HG02678 (cell line): ENCODE results near the gene PRICKLE1.
A peak's percentile ranks its signal among the peaks of the same experiment; 100 is the strongest.

Experiments used
- ATAC-seq: cut with Tn5 transposase; IDR thresholded peaks from one replicate; pipeline ENCODE4 v1.9.1; 2021; ENCODE audit warnings: mild to moderate bottlenecking, moderate library complexity; ENCODE audit not compliant: unreplicated experiment

Gene PRICKLE1

DNA sequence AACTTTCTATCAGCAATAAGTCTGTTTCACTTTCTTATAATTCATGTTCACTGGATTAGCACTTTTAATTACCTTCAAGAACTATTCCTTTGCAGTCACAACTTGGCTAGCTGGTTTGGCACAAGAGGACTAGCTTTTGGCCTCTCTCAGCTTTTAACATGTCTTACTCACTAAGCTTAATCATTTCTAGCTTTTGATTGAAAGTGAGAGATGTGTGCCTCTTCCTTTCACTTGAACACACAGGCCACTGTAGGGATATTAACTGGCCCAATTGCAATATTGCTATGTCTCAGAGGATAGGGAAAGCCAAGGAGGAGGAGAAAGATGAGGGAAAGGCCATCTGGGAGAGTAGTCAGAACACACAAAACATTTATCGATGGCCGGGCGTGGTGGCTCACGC lies 92.7 kb downstream of the PRICKLE1 start:
- no peak for ATAC-seq

DNA sequence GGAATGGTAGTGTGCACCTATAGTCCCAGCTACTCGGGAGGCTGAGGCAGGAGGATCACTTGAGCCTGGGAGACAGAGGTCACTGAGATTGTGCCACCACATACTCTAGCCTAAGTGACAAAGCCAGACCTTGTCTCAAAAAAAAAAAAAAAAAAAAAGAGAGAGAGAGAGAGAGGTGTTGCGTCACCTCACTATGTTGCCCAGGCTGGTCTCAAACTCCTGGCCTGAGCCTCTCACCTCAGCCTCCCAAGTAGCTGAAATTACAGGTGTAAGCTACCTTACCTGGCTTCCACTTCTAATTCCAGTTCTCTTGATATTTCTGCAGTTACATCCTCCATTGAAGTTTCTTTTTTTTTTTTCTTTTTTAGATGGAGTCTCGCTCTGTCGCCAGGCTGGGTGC lies 94.3 kb downstream of the PRICKLE1 start:
- no peak for ATAC-seq

DNA sequence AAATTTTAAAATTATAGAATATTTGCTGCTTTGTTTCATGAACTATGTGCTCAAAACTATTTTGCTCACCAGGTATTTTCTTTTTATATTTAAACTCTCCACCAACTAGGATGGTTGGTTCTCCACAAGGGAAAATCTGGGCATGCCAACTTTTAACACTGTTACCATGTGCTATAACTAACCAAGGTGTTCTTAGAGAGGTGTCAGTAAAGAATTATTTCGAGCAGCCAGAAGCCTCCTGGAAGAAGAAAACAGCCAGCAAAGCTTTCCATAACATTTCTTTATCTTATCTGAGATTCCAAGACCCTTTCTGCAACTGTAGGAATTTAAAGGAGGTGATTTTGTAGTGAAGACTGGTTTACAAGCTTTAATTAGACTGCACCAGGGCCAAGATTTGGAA lies 97.3 kb downstream of the PRICKLE1 start:
- no peak for ATAC-seq

DNA sequence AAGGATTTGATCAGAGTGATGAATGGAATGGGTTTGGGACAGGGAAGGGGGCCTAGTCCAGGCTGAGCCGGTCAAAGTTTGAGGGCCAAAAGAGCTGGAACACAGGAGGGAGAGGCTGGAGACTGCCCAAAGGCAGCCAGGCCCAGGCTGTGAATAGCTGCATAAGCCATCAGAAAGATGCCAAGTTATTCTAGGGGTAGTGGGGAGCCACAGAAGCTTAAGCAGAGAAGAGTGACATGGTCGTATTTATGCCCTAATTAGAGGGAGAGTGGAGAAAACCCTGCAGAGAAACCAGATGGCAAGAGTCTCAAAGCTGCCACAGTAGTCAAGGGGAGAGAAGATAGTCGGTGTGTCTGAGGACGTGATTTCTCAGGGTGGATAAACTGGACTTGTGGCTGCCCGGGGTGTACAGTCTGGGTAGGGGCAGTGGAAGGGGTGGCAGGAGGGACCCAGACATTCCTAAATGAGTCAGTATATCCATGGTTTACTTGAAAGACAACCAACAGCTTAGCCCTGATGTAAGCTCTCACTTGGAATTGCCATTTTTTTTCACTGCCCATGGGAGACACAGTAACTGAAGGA lies 99.2 kb downstream of the PRICKLE1 start:
- ATAC-seq = no peak

DNA sequence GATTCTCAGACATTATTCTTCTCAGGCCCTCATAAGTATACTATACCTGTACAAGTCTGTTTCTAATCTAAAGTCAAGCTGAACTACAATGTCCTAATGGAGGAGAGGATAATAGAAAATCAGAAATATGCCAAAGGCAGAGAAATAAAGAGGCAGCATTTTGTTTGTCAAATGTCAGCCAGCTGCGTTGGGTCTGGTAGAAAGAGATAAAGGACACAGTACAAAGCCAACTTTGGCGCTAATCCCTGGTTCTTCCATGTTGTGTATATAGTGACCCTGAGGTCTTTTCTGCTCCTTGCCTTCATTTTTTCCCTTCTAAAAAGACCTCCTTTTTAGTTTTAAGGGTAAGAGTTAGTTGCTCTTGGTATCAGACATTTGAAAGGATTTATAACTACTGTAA lies 103.1 kb downstream of the PRICKLE1 start:
- ATAC-seq = no peak

DNA sequence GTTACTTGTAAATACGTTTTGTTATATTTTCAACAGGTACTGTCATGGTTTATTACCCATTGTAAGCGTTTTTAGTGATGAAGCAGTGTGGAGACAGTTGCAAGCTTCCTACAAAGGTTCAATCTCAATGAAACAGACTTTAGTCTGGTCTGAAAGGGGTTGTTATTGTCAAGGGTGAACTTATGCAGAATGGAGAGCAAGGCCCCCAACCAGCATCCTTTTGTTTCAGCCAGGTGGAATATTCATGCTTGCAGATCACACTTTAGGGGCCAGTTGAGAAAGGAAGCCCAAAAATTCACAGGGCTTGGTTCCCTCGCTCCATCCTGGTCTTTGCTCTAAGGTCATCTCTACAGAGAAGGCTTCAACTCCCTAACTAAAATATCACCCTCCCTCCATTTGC lies 103.7 kb downstream of the PRICKLE1 start:
- no peak for ATAC-seq

DNA sequence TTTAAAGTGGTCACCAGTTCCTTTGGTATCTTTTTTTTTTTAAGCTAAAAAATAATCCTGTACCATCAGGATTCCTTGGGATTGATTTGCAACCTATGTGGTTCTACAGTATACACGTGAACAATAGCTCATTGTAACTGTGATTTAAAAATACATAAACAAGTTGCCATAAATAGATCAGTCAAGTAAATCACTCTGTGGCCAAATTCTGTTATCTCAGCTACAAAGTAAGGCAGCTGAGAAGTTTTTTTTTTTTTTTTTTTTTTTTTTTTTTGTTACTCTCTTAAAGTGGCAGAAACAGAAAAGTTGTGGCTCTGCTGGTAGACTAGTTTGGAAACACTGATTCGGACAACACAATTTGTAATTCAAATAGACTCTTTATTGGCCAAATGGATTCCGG lies 104.5 kb downstream of the PRICKLE1 start:
- ATAC-seq = no peak

DNA sequence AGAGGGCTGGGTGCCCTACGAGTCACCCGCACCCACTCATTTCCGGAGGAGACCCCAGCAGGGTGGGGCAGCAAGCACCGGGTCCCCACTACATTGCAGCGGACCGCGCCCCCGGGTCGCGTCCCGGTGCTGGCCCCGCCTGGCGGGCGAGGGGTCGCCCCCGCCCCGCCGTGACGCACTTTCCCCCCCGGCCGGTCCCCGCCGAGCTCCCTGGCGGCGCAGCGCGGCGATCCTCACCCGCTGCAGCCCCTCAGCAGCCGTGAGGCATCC lies 106.1 kb downstream of the PRICKLE1 start:
- ATAC-seq = peak; percentile 19

DNA sequence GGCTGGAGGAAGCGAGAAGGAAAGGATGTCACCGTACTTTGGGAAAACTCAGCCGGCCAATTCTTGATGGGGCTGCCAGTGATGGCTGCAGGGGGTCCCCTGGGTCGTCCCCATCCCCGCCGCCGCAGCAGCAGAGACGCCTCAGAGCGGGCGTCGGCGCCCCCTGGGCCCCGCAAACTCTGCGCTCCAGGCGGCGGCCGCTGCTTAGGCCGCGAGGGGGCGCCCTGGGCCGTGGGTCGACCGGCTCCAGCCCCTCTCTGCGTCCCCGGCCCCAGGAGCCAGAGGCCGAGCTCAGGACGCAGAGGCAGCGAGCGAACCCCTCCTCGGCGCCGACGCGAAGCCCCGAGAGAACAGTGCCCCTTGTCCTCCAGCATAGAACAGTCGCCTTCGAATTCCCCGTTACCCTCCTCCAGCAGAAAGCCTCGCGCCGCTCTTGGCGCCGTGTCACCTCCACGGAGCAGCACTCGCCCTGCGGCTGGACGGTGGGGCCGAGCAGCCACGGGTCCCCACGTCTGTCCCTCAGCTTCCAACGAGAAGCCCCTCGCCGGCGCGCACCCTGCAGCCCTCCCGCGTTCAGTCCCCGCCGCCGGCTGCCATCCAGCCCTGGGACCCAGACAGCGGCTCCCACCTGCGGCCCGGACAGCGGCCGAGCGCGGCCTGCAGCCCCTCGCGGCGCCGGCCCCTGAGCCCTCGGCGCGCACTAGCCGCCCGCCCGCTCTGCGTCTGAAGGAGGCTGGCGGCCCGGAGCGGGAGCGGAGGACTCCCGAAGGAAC lies 106.6 kb downstream of the PRICKLE1 start:
- peak; percentile 79 for ATAC-seq

DNA sequence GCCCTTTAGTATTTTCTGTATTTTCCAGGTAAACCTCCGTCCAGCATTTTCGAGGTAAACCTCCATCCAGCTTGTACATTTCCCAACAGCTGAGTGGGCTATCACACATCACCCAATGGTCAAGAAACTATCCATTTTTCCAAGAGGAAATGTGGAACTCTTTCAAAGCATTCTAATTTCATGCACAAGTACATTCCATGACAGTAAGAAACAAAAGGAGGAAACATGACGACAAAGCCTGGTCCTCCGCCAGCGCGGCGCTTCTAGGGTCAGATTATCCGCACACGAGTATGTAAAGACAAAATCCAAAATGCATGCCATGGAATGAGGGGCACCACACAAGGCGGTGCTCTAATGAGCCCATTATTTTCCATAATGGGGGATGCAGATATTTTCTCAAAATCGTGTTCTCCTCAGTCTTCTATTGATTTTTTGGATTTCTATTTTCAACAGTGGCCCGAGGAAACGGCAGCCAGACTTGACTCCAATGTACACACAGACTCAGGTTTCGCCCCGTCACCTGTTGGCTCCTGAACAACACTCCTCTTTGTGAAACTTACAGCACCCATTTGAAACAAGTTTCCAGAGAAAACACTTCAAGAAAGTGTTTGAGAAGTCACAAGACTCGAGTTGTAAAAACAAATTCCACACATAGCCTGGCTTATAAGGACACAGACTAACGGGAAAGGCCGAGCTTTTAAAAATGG lies 107.4 kb downstream of the PRICKLE1 start:
- ATAC-seq = no peak

DNA sequence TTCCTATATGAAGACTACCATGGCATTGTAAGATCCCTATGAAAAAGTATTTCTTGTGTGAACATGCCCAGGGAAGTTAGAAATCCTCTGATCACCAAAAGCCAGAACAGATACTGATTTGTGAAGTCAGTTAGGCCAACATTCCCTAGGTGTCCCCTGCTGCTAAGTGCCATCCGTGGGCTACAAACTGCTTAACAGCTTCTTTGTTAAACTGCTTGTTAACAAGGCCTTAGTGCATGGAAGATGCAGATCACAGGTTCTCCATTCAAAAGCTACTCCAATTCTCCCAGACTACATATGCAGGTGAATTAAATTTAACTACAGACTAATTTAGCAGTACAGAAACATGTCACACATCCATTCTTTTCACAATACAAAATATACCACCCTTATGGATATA lies 108.2 kb downstream of the PRICKLE1 start:
- ATAC-seq = no peak

DNA sequence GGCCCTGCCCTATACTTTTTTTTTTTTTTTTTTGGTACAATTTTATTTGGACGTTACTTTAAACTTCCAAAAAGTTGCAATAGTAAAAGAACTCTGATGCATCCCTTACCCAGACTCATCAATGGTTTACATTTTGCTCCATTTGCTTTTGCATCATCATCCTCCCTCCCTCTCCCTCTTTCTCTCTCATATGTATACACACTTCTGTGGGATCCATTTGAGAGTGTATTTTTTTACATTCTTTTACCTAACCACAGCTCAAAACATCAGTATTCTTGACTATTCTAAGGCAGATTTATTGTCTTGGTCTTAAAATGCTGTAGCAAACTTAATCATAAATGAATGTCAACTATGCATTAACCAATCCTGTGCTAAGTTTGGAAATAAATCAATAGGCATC lies 111.6 kb downstream of the PRICKLE1 start:
- ATAC-seq = no peak

DNA sequence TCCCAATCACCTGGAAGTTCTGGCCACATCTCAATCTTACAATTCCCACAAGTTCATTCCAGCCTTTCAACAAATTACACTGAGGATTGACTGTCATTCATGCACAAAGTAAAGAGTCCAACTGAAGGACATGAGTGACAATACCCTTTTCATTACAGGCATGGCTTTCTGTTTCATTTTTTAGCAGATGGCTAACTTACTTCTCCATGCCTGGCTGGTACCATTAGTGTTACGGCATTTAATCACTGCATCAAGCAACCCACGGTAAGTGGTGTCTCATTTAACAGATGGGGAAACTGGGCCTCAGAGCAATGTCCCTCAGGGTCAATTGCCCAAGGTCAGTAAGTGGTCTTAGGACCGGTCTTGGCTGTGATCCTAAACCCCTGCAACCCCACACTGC lies 114.4 kb downstream of the PRICKLE1 start:
- ATAC-seq = peak; percentile 75

DNA sequence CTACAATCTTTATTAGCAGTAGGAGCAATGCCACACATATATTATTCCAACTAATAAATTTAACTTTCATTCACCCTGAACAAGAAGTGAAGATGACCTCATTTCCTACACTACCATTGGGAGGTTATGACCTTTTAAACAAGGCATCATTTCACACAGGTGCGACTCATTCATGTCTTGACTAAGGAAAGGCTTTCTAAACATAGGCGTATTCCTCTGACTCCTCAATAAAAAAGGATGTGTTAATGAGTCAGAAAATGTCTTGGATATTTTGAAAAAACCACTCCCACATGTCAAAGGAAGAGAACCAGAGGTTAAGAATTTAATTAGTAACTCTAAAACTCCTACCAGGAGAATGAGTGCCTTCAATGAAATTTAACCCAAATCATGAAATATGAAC lies 115.2 kb downstream of the PRICKLE1 start:
- no peak for ATAC-seq

DNA sequence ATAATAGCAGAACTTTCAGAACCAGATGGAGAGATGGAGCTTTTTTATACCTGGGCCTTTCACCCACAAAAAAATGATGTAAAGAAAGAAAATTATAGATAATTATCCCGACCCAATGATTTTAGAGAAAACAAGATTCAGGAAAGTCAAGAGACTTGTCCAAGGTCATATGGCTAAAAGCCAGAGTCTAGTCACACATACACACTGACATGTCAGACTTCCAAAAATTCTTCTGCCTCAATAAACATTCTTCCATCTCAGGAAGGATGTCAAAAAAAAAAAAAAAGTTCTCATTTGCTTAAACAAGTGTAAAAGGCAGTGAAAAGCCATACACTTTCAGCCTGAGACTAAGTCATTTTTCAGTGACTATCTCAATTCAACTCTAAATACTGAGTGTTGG lies 116.0 kb downstream of the PRICKLE1 start:
- no peak for ATAC-seq

DNA sequence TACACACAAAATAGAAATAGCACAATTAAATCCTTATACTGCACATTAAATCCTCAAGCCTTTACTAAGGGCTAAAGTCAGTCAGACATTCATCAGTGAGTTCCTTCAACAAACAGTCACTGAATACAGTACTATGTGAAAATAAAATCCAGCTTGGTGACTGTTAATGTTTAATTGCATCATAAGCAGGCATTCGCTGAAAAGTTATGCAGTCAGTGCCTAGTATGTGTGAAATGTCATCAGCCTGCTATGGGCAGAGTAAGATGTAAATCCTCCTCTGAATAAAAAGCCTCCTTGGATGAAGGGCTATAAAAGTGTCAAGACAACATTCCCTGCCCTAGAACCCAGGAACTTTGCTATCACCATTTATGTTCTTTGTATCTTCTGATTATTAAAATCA lies 116.4 kb downstream of the PRICKLE1 start:
- no peak for ATAC-seq

DNA sequence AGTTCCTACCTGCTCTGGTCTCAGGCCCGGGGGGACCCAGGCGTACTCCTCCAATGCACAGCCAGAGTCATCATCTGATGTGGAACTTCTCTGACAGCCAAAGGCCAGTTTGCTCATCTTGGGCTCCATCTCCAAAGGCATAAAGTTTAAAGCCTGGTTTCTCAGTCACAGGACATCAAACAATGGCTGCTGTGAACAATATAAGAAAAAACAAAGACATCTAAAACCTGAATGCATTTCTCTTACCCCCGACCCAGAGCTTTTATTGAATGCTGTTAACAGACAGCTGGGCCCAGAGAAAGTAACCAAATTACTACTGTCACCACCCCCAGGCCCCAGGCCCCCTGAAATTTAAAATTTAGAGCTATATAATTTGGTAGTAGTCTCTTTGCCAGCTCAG lies 117.2 kb downstream of the PRICKLE1 start:
- ATAC-seq = no peak

DNA sequence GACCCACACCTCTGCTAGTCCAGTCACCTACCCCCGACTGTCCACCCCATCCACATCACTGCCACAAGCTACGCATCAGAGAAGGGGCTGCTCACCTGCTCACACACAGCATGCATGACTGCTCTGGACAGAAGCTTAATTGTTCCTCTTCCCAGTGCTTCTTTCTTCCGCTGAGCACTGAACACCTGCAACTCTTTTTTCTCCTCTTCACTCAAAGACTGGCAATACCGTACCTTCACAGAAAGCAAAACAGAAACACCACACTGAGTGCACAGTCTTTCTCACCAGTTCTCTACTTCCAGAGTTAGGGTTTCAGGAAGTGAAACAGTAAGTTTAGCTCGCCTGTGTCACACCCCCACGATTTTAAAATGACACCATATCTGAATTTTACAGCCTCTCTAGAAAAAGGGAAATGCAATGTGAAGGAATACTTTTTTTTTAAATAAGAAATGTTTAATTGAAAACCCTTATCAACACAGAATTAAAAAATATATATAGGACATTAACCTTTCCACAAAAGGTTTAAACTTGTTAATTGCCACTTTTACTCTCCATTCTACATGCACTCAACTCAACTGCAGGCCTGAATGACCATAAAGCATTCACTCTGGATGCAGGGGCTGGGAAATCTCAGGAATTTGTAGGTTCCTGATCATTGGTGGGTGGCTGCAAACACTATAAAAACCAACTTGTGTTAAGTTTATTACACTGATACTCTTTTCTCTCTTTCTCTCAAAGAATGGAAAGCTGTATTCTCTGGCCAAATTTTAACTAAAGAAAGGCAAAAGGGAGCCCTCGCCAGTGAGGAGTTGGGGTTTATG lies 120.0 kb downstream of the PRICKLE1 start:
- peak; percentile 98 for ATAC-seq

DNA sequence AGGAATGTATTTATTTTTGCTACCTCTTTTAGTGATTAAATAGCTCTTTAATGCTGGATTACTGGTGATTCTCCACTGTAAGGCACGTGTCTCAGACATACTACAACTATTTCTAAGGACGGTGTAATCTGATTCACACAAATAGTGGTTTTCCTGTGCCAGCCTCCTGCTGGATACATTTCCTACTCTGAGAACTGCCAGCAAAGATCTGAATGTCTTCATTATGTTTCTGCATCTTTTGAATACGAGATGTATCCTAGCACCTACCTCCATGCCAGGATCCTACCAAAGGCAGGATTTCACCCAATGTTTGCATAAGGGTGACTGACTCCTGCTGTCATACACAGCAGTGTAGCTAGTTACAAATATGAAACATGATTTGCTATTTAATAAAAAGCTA lies 120.6 kb downstream of the PRICKLE1 start:
- ATAC-seq = no peak

DNA sequence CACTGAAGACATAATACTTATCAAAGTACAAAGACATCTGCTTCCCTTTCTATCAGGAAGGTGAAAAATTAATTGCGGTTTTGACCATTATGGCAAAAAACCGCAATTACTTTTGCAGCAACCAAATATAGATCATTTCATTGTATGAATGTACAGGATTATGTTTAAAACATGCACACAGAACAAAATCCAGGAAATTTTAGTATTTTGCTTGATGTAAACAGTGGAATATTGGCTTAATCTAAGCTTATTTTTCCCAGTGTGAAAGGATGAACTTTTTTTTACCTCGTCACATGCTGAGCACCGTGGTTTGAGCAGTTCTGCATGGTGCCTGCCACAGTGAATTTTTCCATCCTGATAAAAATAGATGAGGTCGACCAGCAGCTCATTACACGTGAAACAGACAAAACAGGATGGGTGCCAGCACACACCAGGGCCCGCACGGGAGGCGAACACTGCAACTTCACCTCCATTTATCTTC lies 121.2 kb downstream of the PRICKLE1 start:
- ATAC-seq = no peak

DNA sequence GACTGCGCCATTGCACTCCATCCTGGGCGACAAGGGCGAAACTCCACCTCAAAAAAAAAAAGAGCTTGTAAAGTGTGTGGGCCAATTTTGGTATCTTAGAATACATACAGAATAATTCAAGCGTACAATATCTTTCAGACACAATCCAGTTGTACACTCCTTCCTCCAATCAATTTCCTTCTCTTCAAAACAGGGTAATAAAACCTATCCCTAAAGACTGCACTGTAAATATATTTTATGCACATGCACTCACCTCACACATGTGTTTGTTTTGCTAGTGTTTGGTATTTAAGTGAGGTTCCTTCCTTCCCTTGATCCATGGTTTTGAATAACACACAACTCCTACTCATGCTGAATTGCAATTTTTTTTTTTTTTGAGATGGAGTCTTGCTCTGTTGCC lies 125.9 kb downstream of the PRICKLE1 start:
- ATAC-seq = no peak

DNA sequence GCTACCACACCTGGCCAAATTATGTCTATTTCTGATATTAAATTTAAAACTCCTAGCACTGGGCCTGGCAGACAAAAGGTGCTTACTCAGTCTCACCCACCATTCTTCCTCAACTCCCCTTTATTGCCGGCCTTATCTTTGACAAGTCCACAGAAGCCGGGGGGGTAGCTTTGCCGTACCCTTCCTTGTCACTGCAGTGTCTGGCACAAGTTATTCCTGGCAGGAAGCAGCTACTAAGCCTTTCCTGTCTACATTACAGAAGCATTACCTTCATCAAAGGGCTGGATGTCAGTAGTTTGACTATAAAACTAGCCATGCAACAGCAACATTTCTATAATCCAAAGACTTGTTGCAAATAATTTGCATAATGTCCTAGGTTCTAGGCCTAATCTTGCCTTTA lies 127.1 kb downstream of the PRICKLE1 start:
- ATAC-seq = no peak
